GM23338 (cell line): ENCODE data around the gene CROCC2. TPM values are rescaled to one million over a fixed set of nuclear protein-coding genes. Genes with fewer than 3 reads are reported as not detected.

ENCODE experiments used
- ATAC-seq: fragments of 200-7000 bp; cut with Tn5 transposase; 3 replicates; pipeline ENCODE4 v1.9.1; 2020
- DNase-seq: peaks from one replicate; pipeline ENCODE4 v3.0.0-alpha.2; 2015; ENCODE audit warnings: low spot score
- H2AFZ ChIP-seq: fragments of 200-600 bp; sonication (generic); 2 replicates; pipeline ENCODE4 v1.8.0; 2016; ENCODE audit warnings: antibody characterized with exemption, mild to moderate bottlenecking, moderate library complexity
- H3F3A ChIP-seq: fragments of 200-600 bp; sonication (generic); replicated peaks from 2 replicates; pipeline ENCODE4 v1.8.0; 2017; ENCODE audit warnings: antibody characterized with exemption, mixed run types, low read depth
- H3K27ac ChIP-seq: fragments of 200-600 bp; sonication (generic); 2 replicates; pipeline ENCODE4 v1.6.1; 2016; ENCODE audit warnings: low read depth
- H3K27me3 ChIP-seq: fragments of 200-600 bp; sonication (generic); 2 replicates; pipeline ENCODE4 v1.8.0; 2016; ENCODE audit warnings: mild to moderate bottlenecking, mixed run types, moderate library complexity; ENCODE audit not compliant: insufficient read depth
- H3K36me3 ChIP-seq: fragments of 200-600 bp; sonication (generic); 2 replicates; pipeline ENCODE4 v1.8.0; 2016; ENCODE audit warnings: mild to moderate bottlenecking; ENCODE audit not compliant: insufficient read depth
- H3K4me1 ChIP-seq: fragments of 200-600 bp; sonication (generic); 2 replicates; pipeline ENCODE4 v1.8.0; 2016; ENCODE audit warnings: mild to moderate bottlenecking, moderate library complexity; ENCODE audit not compliant: insufficient read depth
- H3K4me2 ChIP-seq: fragments of 200-600 bp; sonication (generic); 2 replicates; pipeline ENCODE4 v1.7.1; 2017; ENCODE audit warnings: mixed run types
- H3K4me3 ChIP-seq: fragments of 200-600 bp; sonication (generic); 2 replicates; pipeline ENCODE4 v1.6.1; 2016; ENCODE audit warnings: mixed run types
- H3K79me2 ChIP-seq: fragments of 200-600 bp; sonication (generic); replicated peaks from 2 replicates; pipeline ENCODE4 v1.8.0; 2017; ENCODE audit warnings: mild to moderate bottlenecking; ENCODE audit not compliant: insufficient read depth
- H3K9me2 ChIP-seq: fragments of 200-600 bp; sonication (generic); 2 replicates; pipeline ENCODE4 v1.8.0; 2017; ENCODE audit not compliant: insufficient read depth
- H4K20me1 ChIP-seq: fragments of 200-600 bp; sonication (generic); replicated peaks from 2 replicates; pipeline ENCODE4 v1.8.0; 2017; ENCODE audit warnings: mild to moderate bottlenecking; ENCODE audit not compliant: insufficient read depth
- H3K27ac Mint-ChIP-seq: 2 replicates; pipeline ENCODE4 v1.8.0; 2020; ENCODE audit warnings: inconsistent platforms, mild to moderate bottlenecking, moderate library complexity, mixed read lengths
- H3K27me3 Mint-ChIP-seq: 3 replicates; pipeline ENCODE4 v1.8.0; 2022; ENCODE audit warnings: low read depth, mild to moderate bottlenecking, moderate library complexity, mixed read lengths, inconsistent platforms; ENCODE audit not compliant: insufficient read depth, poor library complexity
- H3K36me3 Mint-ChIP-seq: 3 replicates; pipeline ENCODE4 v1.8.0; 2021; ENCODE audit warnings: low read depth, mild to moderate bottlenecking, inconsistent platforms, moderate library complexity, mixed read lengths
- H3K4me1 Mint-ChIP-seq: 3 replicates; pipeline ENCODE4 v1.8.0; 2020; ENCODE audit warnings: mild to moderate bottlenecking, inconsistent platforms, mixed read lengths
- H3K4me3 Mint-ChIP-seq: 3 replicates; pipeline ENCODE4 v1.8.0; 2021; ENCODE audit warnings: moderate library complexity, mild to moderate bottlenecking, inconsistent platforms, mixed read lengths
- H3K9me3 Mint-ChIP-seq: 3 replicates; pipeline ENCODE4 v1.8.0; 2020; ENCODE audit warnings: moderate library complexity, mild to moderate bottlenecking, inconsistent platforms, mixed read lengths
- CREB1 ChIP-seq: fragments of 250-450 bp; sonication (Bioruptor Pico); IDR thresholded peaks from 2 replicates; pipeline ENCODE4 v1.5.0; 2020; ENCODE audit warnings: low read depth, mild to moderate bottlenecking, moderate library complexity
- CTCF ChIP-seq, 2 experiments: fragments of 200-600 bp in 1 of 2; sonication (generic) in 1 of 2; conservative IDR thresholded peaks; 2 replicates each; pipeline versions ENCODE4 v1.5.1 to v1.6.1; 2016 to 2017; ENCODE audit warnings: antibody characterized with exemption in 2 of 2, low read depth in 2 of 2, mild to moderate bottlenecking in 2 of 2, moderate library complexity in 1 of 2
- ETS1 ChIP-seq: IDR thresholded peaks from 2 replicates; pipeline ENCODE4 v1.6.1; 2016; ENCODE audit warnings: antibody characterized with exemption
- EZH2 ChIP-seq: fragments of 200-600 bp; sonication (generic); IDR thresholded peaks from one replicate; pipeline ENCODE4 v1.8.0; 2017; ENCODE audit warnings: antibody characterized with exemption, mild to moderate bottlenecking, low read depth; ENCODE audit not compliant: unreplicated experiment
- EZH2phosphoT487 ChIP-seq: fragments of 200-600 bp; sonication (generic); IDR thresholded peaks from one replicate; pipeline ENCODE4 v1.8.1; 2018; ENCODE audit warnings: antibody characterized with exemption; ENCODE audit not compliant: unreplicated experiment
- JUNB ChIP-seq: IDR thresholded peaks from one replicate; pipeline ENCODE4 v1.6.1; 2016; ENCODE audit warnings: antibody characterized with exemption; ENCODE audit not compliant: unreplicated experiment
- NANOG ChIP-seq: IDR thresholded peaks from 2 replicates; pipeline ENCODE4 v1.6.1; 2016; ENCODE audit warnings: antibody characterized with exemption, borderline replicate concordance
- POLR2AphosphoS5 ChIP-seq: IDR thresholded peaks from 2 replicates; pipeline ENCODE4 v1.6.1; 2016; ENCODE audit warnings: antibody characterized with exemption, low read depth
- REST ChIP-seq: IDR thresholded peaks from one replicate; pipeline ENCODE4 v1.6.1; 2018; ENCODE audit warnings: antibody characterized with exemption; ENCODE audit not compliant: unreplicated experiment
- STAT1 ChIP-seq: IDR thresholded peaks from one replicate; pipeline ENCODE4 v1.6.1; 2016; ENCODE audit warnings: antibody characterized with exemption; ENCODE audit not compliant: unreplicated experiment
- ZNF114 ChIP-seq: fragments of 250-450 bp; sonication (Bioruptor Pico); IDR thresholded peaks from 2 replicates; pipeline ENCODE4 v1.5.0; 2020; ENCODE audit warnings: mild to moderate bottlenecking, moderate library complexity
- ZNF331 ChIP-seq: fragments of 250-450 bp; sonication (Bioruptor Pico); IDR thresholded peaks from 2 replicates; pipeline ENCODE4 v1.5.0; 2020; ENCODE audit warnings: low read depth, mild to moderate bottlenecking, moderate library complexity
- ZNF462 ChIP-seq: fragments of 250-450 bp; sonication (Bioruptor Pico); IDR thresholded peaks from 2 replicates; pipeline ENCODE4 v1.5.0; 2020; ENCODE audit warnings: mild to moderate bottlenecking, moderate library complexity
- polyA plus RNA-seq: library from polyadenylated mRNA; unstranded; fragments of >200 nt; fragmentation: Nextera tagmentation; extraction: Ambion mirVana; gene quantifications from 2 replicates; pipeline ENCODE4 v1.2.1, GENCODE V29; 2016
- total RNA-seq: library from RNA; depleted of rRNA; stranded (reverse); fragments of >200 nt; shearing (Covaris generic); gene quantifications from 2 replicates; pipeline ENCODE4 v1.2.3, GENCODE V29; 2014

Gene CROCC2
- total and polyA plus RNA-seq, 2 experiments from 2014 or later, result not detected

- H3K4me1 Mint-ChIP-seq, result peaks cover 20% of the 10 kb centered on the region
- Histone ChIP-seq H3K36me3 (no peaks in the 10 kb centered on the region), H3K79me2 (no peaks in the 10 kb centered on the region), H3K4me3 (no peak overlapping the region), H4K20me1 (no peaks in the 10 kb centered on the region; the same call in 1 of the 2 replicates), H3K9me2 (no peaks in the 10 kb centered on the region), H3K4me2 (no peak overlapping the region), H3K4me1 (peaks cover 17% of the 10 kb centered on the region), H3F3A (0 out of 2 replicates have a peak, but pooled peaks cover 4% of the 10 kb centered on the region), H2AFZ (no peak overlapping the region), H3K27ac (no peak overlapping the region), H3K27me3 (0 out of 2 replicates have a peak, but pooled peaks cover 3% of the 10 kb centered on the region)
- peaks cover 18% of the 10 kb centered on the region for H3K27me3 Mint-ChIP-seq
- H3K36me3 Mint-ChIP-seq, result peaks cover 23% of the 10 kb centered on the region
- H3K4me3 Mint-ChIP-seq, result no peak overlapping the region
- TF ChIP-seq ZNF331 (CRISPR knock-in tag), result no peak
- TF ChIP-seq NANOG, result no peak
- no peak for TF ChIP-seq ETS1
- TF ChIP-seq JUNB, result no peak
- no peak for TF ChIP-seq ZNF114 (CRISPR knock-in tag)
- no peak for TF ChIP-seq CREB1
- no peak for TF ChIP-seq EZH2
- TF ChIP-seq REST, result no peak
- no peak for TF ChIP-seq CTCF (conservative IDR thresholded peaks at IDR 0.05; ENCODE audit: low read depth in 2 of 2)
- no peak for TF ChIP-seq POLR2AphosphoS5
- TF ChIP-seq EZH2phosphoT487, result no peak
- no peak for TF ChIP-seq ZNF462 (CRISPR knock-in tag)
- TF ChIP-seq STAT1, result no peak
- peaks cover 35% of the 10 kb centered on the region for H3K9me3 Mint-ChIP-seq
- no peak overlapping the region for H3K27ac Mint-ChIP-seq
- DNase-seq (no peak), ATAC-seq (no peak)
Observed at GRCh38 chr2:241005569-241005968, 99.4 kb downstream of the CROCC2 start.
